ENCODE results near the gene POU2F3. TPM values are rescaled to one million over a fixed set of nuclear protein-coding genes. Genes with fewer than 3 reads are reported as not detected.

Gene POU2F3
- total RNA-seq, 8 experiments from 2014 or later = 0.38 to 40.1 (median 3.4) TPM; not detected in 2

- peak in 1 of 8 experiments; percentile 38 for ATAC-seq (replicated peaks in 6 of 8)
- H3K4me3 ChIP-seq = no peak overlapping the region
- 23 to 100% (median 84%) methylated on average over 1 to 4 of the region's 4 CpGs; no CpG with 5 or more reads in 1 of the 10 experiments for WGBS, 10 experiments
- no peaks in the 10 kb centered on the region for H3K4me1 ChIP-seq (replicated peaks in 1 of 2)
- H3K27ac ChIP-seq = no peak overlapping the region
- in situ Hi-C loops (cut with MboI; ENCODE audit: low pct_unique_long_range_greater_than_20kb in 2 of 9, low sequenced_read_pairs in 9 of 9, unreplicated experiment in 9 of 9) = loop anchor here in 1 of 9 experiments (25.0 kb wide), 1 partner anchor 123 kb away; no protein-coding TSS in a partner anchor
Measured at GRCh38 chr11:120285256-120285655, 45.3 kb downstream of the POU2F3 start.

DNA sequence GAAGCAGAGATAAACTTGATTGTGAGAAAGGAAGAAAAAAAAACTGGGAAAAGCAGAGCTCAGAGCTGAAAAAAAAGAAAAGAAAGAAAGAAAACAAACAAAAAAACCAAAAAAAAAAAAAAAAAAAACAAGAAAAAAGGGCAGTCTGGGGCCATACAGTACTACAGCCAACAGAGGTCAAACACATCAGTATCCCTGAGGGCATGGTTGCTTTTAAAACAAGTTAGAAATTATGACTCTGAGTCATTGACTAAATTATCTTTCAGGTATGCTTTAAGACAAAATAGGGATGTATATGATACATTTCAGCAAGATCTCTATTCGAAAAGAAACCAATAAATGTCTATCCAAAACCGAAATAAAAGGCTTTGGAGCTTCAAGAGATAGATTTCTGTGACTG lies 48.1 kb downstream of the POU2F3 start:
- ATAC-seq (replicated peaks in 6 of 8) = no peak
- no peak overlapping the region for H3K27ac ChIP-seq
- WGBS, 10 experiments = 67 to 95% (median 84%) methylated on average over 1 to 2 of the region's 2 CpGs
- H3K4me1 ChIP-seq (replicated peaks in 1 of 2) = no peaks in the 10 kb centered on the region
- in situ Hi-C loops (cut with MboI; ENCODE audit: low pct_unique_long_range_greater_than_20kb in 2 of 9, low sequenced_read_pairs in 9 of 9, unreplicated experiment in 9 of 9) = loop anchor here in 1 of 9 experiments (25.0 kb wide), 1 partner anchor 126 kb away; no protein-coding TSS in a partner anchor
- H3K4me3 ChIP-seq = no peak overlapping the region

- WGBS, 10 experiments = 56 to 100% (median 78%) methylated on average over 1 to 8 of the region's 9 CpGs; no CpG with 5 or more reads in 1 of the 10 experiments
- H3K27ac ChIP-seq = no peak overlapping the region
- no peak for ATAC-seq (replicated peaks in 6 of 8)
- in situ Hi-C loops (cut with MboI; ENCODE audit: low pct_unique_long_range_greater_than_20kb in 2 of 9, low sequenced_read_pairs in 9 of 9, unreplicated experiment in 9 of 9) = loop anchor here in 1 of 9 experiments (25.0 kb wide), 1 partner anchor 127 kb away; no protein-coding TSS in a partner anchor
- no peaks in the 10 kb centered on the region for H3K4me1 ChIP-seq (replicated peaks in 1 of 2)
- no peak overlapping the region for H3K4me3 ChIP-seq
Measured at GRCh38 chr11:120289426-120289825, 49.5 kb downstream of the POU2F3 start.

- no peak overlapping the region for H3K4me3 ChIP-seq
- ATAC-seq (replicated peaks in 6 of 8) = no peak
- H3K4me1 ChIP-seq (replicated peaks in 1 of 2) = no peaks in the 10 kb centered on the region
- in situ Hi-C loops (cut with MboI; ENCODE audit: low pct_unique_long_range_greater_than_20kb in 2 of 9, low sequenced_read_pairs in 9 of 9, unreplicated experiment in 9 of 9) = loop anchor here in 3 of 9 experiments (10.0 to 25.0 kb wide), 3 partner anchors 46 to 129 kb away; partner anchors contain the start of gene POU2F3 (in 1 of the 3)
- WGBS, 10 experiments = 0 to 100% (median 57%) methylated on average over 1 to 2 of the region's 3 CpGs; no CpG with 5 or more reads in 2 of the 10 experiments
- H3K27ac ChIP-seq = no peak overlapping the region
Measured at GRCh38 chr11:120290956-120291355, 51.0 kb downstream of the POU2F3 start.

DNA sequence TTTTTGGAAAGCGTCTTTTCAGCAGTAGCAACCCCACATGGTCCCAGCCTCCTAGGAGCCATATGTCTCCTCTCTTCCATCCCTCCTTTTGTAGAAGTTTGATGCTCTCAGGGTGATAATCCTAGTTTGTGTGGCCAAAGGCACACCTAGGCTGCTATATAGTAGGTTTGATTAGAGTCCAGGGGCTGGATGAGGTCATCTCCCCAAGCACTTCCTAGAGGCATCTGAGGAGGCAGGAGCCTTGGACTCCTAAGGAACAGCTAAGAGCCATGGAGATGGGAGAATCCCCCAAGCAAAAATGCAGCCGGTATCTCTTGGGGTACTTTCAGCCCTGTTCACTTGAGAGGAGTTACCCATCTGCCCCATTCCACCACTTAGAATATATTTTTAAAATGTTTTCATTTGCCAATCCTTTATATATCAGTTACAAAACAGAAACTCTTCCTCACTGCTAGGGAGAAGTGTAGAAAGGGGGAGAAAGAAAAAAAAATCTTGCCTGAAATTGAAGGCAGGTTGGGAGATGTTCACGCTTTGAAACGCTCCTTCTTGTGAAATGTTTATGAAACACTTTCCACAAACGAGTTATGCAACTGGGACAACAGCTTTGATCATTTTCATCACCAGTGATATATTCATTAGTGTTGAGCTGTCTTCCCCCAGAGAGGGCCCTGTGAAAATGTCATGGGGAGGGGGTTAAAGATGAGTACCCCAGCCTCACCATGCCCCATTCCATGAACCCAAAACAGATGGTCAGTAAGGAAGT lies 53.3 kb downstream of the POU2F3 start:
- ATAC-seq (replicated peaks in 6 of 8) = no peak
- 70 to 100% (median 89%) methylated on average over 1 to 5 of the region's 5 CpGs; no CpG with 5 or more reads in 2 of the 10 experiments for whole genome bisulfite sequencing, 10 experiments

GRCh38 chr11:120294096-120294495 lies 54.2 kb downstream of the POU2F3 start:
- 60 to 100% (median 82%) methylated on average over 1 to 2 of the region's 5 CpGs; no CpG with 5 or more reads in 6 of the 10 experiments for WGBS, 10 experiments
- in situ Hi-C loops (cut with MboI; ENCODE audit: low pct_unique_long_range_greater_than_20kb in 2 of 9, low sequenced_read_pairs in 9 of 9, unreplicated experiment in 9 of 9) = loop anchor here in 3 of 9 experiments (10.0 to 25.0 kb wide), 3 partner anchors 49 to 132 kb away; partner anchors contain the start of gene POU2F3 (in 1 of the 3)
- no peak for ATAC-seq (replicated peaks in 6 of 8)

More for the DNA sequence above, 53.3 kb downstream of the POU2F3 start:
- Histone ChIP-seq H3K4me3 (no peak overlapping the region), H3K4me1 (replicated peaks in 1 of 2) (no peaks in the 10 kb centered on the region), H3K27ac (no peak overlapping the region)
- in situ Hi-C loops (cut with MboI; ENCODE audit: low pct_unique_long_range_greater_than_20kb in 2 of 9, low sequenced_read_pairs in 9 of 9, unreplicated experiment in 9 of 9) = loop anchor here in 3 of 9 experiments (10.0 to 25.0 kb wide), 3 partner anchors 48 to 131 kb away; partner anchors contain the start of gene POU2F3 (in 1 of the 3)

DNA sequence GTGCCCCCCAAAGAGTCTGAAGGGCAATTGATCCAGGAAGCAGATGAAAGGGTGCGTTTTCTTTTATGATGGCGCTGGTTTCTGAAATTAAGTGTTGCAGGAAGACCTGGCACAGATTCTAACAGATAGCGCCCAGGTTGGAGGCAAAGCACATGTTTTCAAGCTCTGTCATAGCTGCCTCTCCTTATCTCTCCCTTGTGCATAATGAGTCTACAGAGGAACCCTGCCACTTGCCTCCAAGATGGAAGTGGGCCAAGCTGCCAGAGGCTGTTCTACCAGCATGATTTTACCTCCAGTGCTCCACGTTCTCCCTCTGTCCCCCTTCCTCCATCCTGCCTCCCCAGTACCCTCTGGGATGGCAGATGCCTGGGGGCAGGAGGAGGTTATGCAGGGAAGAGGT lies 55.2 kb downstream of the POU2F3 start:
- H3K27ac ChIP-seq = no peak overlapping the region
- H3K4me3 ChIP-seq = no peak overlapping the region
- H3K4me1 ChIP-seq (replicated peaks in 1 of 2) = no peaks in the 10 kb centered on the region
- 19 to 100% (median 68%) methylated on average over 1 to 4 of the region's 4 CpGs for WGBS, 10 experiments
- no peak for ATAC-seq (replicated peaks in 6 of 8)
- in situ Hi-C loops (cut with MboI; ENCODE audit: low pct_unique_long_range_greater_than_20kb in 2 of 9, low sequenced_read_pairs in 9 of 9, unreplicated experiment in 9 of 9) = loop anchor here in 3 of 9 experiments (10.0 to 25.0 kb wide), 3 partner anchors 50 to 133 kb away; partner anchors contain the start of gene POU2F3 (in 1 of the 3)

More at GRCh38 chr11:120294096-120294495, 54.2 kb downstream of the POU2F3 start:
- no peak overlapping the region for H3K27ac ChIP-seq
- no peak overlapping the region for H3K4me3 ChIP-seq
- no peaks in the 10 kb centered on the region for H3K4me1 ChIP-seq (replicated peaks in 1 of 2)

DNA sequence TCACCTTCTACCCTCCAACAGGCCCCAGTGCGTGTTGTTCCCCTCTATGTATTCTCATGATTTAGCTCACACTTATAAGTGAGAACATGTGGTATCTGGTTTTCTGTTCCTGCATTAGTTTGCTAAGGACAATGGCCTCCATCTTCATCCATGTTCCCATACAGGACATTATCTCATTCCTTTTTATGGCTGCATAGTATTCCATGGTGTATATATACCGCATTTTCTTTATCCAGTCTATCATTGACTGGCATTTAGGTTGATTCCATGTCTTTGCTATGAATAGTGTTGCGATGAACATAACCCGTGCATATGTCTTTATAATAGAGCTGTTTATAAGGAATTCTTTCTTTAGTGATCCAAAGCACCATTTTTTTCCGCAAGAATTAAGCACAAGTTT lies 56.6 kb downstream of the POU2F3 start:
- H3K4me1 ChIP-seq (replicated peaks in 1 of 2) = no peaks in the 10 kb centered on the region
- in situ Hi-C loops (cut with MboI; ENCODE audit: low pct_unique_long_range_greater_than_20kb in 2 of 9, low sequenced_read_pairs in 9 of 9, unreplicated experiment in 9 of 9) = loop anchor here in 3 of 9 experiments (10.0 to 25.0 kb wide), 3 partner anchors 52 to 134 kb away; partner anchors contain the start of gene POU2F3 (in 1 of the 3)
- 71 to 100% (median 96%) methylated on average over 3 to 5 of the region's 5 CpGs for WGBS, 10 experiments
- ATAC-seq (replicated peaks in 6 of 8) = no peak
- no peak overlapping the region for H3K27ac ChIP-seq
- H3K4me3 ChIP-seq = no peak overlapping the region

DNA sequence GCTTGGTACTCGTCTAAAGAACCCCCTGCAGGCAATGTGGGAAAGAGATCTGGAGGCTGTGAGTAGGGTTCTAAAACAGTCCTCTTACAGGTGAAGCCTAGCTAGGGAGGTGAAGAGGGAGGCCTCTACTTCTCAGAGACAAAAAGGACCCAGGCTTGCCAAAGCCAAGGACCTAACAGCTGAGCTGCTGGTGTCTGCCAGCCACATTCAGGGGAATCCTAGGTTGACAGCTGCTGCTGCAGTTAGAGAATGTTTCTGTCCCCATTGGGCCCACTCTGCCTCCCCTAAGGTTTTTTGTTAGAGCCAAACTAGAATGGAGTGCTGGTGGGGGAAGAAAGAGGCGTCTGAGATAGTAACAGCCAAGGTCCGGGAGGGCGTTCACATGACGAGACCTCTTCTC lies 58.5 kb downstream of the POU2F3 start:
- Histone ChIP-seq H3K27ac (no peak overlapping the region), H3K4me1 (replicated peaks in 1 of 2) (no peaks in the 10 kb centered on the region), H3K4me3 (no peak overlapping the region)
- in situ Hi-C loops (cut with MboI; ENCODE audit: low pct_unique_long_range_greater_than_20kb in 2 of 9, low sequenced_read_pairs in 9 of 9, unreplicated experiment in 9 of 9) = loop anchor here in 3 of 9 experiments (10.0 to 25.0 kb wide), 3 partner anchors 54 to 136 kb away; partner anchors contain the start of gene POU2F3 (in 1 of the 3)
- 83 to 100% (median 93%) methylated on average over 2 to 3 of the region's 5 CpGs; no CpG with 5 or more reads in 5 of the 10 experiments for WGBS, 10 experiments
- ATAC-seq (replicated peaks in 6 of 8) = no peak

GRCh38 chr11:120302001-120302805 lies 62.3 kb downstream of the POU2F3 start:
- Histone ChIP-seq H3K27ac (no peak overlapping the region), H3K4me1 (replicated peaks in 1 of 2) (no peaks in the 10 kb centered on the region), H3K4me3 (no peak overlapping the region)
- WGBS, 10 experiments = 0 to 80% (median 65%) methylated on average over 1 to 4 of the region's 6 CpGs; no CpG with 5 or more reads in 5 of the 10 experiments
- in situ Hi-C loops (cut with MboI; ENCODE audit: low pct_unique_long_range_greater_than_20kb in 2 of 9, low sequenced_read_pairs in 9 of 9, unreplicated experiment in 9 of 9) = loop anchor here in 4 of 9 experiments (10.0 kb wide), 2 partner anchors 67 to 127 kb away; no protein-coding TSS in a partner anchor
- ATAC-seq (replicated peaks in 6 of 8) = no peak

- WGBS, 10 experiments = 0 to 67% (median 19%) methylated on average over 1 to 3 of the region's 3 CpGs; no CpG with 5 or more reads in 3 of the 10 experiments
- peak; percentile 8 to 72 (median 42) for ATAC-seq (replicated peaks in 6 of 8)
- in situ Hi-C loops (cut with MboI; ENCODE audit: low pct_unique_long_range_greater_than_20kb in 2 of 9, low sequenced_read_pairs in 9 of 9, unreplicated experiment in 9 of 9) = loop anchor here in 4 of 9 experiments (10.0 kb wide), 2 partner anchors 68 to 128 kb away; no protein-coding TSS in a partner anchor
- H3K4me1 ChIP-seq (replicated peaks in 1 of 2) = no peaks in the 10 kb centered on the region
- H3K4me3 ChIP-seq = no peak overlapping the region
- no peak overlapping the region for H3K27ac ChIP-seq
Measured at GRCh38 chr11:120303004-120303637, 63.2 kb downstream of the POU2F3 start.

DNA sequence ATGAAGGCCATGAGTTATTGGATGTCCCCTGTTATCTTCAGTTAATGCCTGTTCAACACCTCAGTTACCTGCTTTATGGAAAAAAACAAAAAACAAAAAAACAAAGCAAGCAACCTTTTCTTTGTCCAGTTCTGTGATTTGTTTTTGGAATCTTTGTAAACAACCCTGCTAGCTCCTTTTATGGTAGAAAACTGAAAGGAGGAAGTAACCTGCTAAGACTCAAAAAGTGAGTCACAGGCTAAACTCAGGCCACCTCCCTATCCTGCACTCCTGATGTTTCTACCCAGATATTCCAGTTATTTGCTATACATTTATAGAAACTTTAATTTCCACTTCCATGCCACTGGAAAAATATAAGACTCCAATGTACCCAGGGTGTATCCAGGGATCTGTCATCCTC lies 64.6 kb downstream of the POU2F3 start:
- peak in 2 of 8 experiments; percentile 7 to 11 for ATAC-seq (replicated peaks in 6 of 8)
- in situ Hi-C loops (cut with MboI; ENCODE audit: low pct_unique_long_range_greater_than_20kb in 2 of 9, low sequenced_read_pairs in 9 of 9, unreplicated experiment in 9 of 9) = loop anchor here in 4 of 9 experiments (10.0 kb wide), 2 partner anchors 70 to 130 kb away; no protein-coding TSS in a partner anchor
- no peaks in the 10 kb centered on the region for H3K4me1 ChIP-seq (replicated peaks in 1 of 2)
- H3K27ac ChIP-seq = no peak overlapping the region
- H3K4me3 ChIP-seq = no peak overlapping the region

All from motor neuron (in vitro differentiated cells).